PC-3 (cell line): ENCODE measurements around the gene PAGE2B.

Experiments
- EZH2 ChIP-seq: fragments of 300-600 bp; sonication (generic); IDR thresholded peaks from one replicate; pipeline ENCODE4 v1.6.1; 2017; ENCODE audit warnings: antibody characterized with exemption, mild to moderate bottlenecking, low read length; ENCODE audit not compliant: unreplicated experiment
- EZH2phosphoT487 ChIP-seq: fragments of 300-600 bp; sonication (generic); IDR thresholded peaks from 2 replicates; pipeline ENCODE4 v1.6.1; 2018; ENCODE audit warnings: mild to moderate bottlenecking, antibody characterized with exemption, low read length, borderline replicate concordance
- TF ChIP-seq, protein P1 (sequence below): fragments of 300-600 bp; sonication (generic); conservative IDR thresholded peaks from 2 replicates; pipeline ENCODE4 v1.5.1; 2017; ENCODE audit warnings: antibody characterized with exemption, low read depth, mild to moderate bottlenecking, low read length

DNA sequence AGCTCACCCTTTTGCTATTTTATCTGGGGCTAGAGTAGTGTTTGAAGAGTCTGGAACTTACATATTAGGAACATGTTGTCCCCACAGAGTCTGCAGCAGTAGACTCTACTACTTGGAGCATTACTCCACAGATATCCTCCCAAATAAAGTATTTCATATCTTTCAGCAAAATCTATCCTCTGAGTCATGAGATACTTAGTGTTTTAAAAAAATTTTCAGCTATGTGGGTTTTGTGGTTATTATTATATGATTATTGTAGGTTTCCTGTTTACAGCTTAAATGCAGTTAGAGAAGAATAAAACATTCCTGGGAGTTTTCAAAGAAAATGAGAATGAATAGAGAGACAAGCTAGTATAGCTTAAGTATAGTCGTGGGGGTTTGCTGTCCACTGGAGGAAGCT lies 44.9 kb downstream of the PAGE2B start:
- TF ChIP-seq, protein P1, sequence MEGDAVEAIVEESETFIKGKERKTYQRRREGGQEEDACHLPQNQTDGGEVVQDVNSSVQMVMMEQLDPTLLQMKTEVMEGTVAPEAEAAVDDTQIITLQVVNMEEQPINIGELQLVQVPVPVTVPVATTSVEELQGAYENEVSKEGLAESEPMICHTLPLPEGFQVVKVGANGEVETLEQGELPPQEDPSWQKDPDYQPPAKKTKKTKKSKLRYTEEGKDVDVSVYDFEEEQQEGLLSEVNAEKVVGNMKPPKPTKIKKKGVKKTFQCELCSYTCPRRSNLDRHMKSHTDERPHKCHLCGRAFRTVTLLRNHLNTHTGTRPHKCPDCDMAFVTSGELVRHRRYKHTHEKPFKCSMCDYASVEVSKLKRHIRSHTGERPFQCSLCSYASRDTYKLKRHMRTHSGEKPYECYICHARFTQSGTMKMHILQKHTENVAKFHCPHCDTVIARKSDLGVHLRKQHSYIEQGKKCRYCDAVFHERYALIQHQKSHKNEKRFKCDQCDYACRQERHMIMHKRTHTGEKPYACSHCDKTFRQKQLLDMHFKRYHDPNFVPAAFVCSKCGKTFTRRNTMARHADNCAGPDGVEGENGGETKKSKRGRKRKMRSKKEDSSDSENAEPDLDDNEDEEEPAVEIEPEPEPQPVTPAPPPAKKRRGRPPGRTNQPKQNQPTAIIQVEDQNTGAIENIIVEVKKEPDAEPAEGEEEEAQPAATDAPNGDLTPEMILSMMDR: no peak
- no peak for TF ChIP-seq EZH2
- no peak for TF ChIP-seq EZH2phosphoT487
